ENCODE data around the gene NFATC1. TPM values are rescaled to one million over a fixed set of nuclear protein-coding genes. Genes with fewer than 3 reads are reported as not detected.

Gene NFATC1
- total RNA-seq, 4 donors from 2014 or later: 7.1 to 74.7 (median 28.4) TPM

DNA sequence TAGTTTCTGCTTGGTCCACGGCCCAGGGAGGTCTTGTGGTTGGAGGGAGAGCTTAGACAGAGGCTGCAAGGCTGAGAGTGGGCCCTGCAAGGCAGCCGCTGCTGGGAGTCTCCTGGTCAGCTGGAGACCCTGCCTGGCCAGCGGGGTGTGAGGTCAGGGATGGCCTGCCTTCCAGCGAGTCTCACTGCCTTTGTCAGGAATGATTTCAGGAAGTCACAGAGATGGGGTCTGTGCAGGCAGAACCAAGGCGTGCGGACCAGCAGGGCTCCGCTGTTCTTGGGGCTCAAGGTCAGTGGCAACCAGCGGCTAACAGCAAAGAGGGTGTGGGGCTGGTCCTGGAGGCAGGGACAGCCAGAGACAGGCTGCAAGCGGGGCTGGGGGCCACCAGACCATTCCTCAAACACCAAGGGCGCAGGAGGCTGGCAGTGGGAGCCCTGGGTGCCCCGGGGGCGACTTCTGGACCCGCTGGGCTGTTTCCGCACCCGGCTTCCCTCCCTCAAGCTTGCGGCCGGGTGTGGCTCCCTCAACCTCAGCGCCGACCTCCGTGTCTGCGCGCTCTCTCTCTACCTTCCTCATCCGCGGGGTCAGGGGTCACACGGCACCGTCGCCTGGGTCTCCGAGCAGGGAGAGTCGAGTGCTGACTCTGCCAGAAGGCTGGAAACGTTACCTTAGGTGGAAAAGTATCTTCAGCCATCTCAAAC, 159.4 kb downstream of the NFATC1 start:
- no peak overlapping the region for H3K27ac ChIP-seq
- DNase-seq (no peak), ATAC-seq (no peak)
- no peaks in the 10 kb centered on the region for H3K36me3 ChIP-seq
- in situ Hi-C loops (cut with MboI; ENCODE audit: low sequenced_read_pairs in 4 of 4): no loop called here
- TF ChIP-seq, protein P1, sequence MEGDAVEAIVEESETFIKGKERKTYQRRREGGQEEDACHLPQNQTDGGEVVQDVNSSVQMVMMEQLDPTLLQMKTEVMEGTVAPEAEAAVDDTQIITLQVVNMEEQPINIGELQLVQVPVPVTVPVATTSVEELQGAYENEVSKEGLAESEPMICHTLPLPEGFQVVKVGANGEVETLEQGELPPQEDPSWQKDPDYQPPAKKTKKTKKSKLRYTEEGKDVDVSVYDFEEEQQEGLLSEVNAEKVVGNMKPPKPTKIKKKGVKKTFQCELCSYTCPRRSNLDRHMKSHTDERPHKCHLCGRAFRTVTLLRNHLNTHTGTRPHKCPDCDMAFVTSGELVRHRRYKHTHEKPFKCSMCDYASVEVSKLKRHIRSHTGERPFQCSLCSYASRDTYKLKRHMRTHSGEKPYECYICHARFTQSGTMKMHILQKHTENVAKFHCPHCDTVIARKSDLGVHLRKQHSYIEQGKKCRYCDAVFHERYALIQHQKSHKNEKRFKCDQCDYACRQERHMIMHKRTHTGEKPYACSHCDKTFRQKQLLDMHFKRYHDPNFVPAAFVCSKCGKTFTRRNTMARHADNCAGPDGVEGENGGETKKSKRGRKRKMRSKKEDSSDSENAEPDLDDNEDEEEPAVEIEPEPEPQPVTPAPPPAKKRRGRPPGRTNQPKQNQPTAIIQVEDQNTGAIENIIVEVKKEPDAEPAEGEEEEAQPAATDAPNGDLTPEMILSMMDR (IDR thresholded peaks at IDR 0.05 in 4 of 5, conservative IDR thresholded peaks at IDR 0.05 in 1 of 5): no peak
- H3K9me3 ChIP-seq: no peaks in the 10 kb centered on the region
- no peak overlapping the region for H3K4me3 ChIP-seq
- peaks cover 0 to 3% (median 0%) of the 10 kb centered on the region in 3 donors for H3K27me3 ChIP-seq
- intact Hi-C loops (cut with DNase I; ENCODE audit: low total_unique reads): no loop called here
- H3K4me1 ChIP-seq: no peaks in the 10 kb centered on the region

DNA sequence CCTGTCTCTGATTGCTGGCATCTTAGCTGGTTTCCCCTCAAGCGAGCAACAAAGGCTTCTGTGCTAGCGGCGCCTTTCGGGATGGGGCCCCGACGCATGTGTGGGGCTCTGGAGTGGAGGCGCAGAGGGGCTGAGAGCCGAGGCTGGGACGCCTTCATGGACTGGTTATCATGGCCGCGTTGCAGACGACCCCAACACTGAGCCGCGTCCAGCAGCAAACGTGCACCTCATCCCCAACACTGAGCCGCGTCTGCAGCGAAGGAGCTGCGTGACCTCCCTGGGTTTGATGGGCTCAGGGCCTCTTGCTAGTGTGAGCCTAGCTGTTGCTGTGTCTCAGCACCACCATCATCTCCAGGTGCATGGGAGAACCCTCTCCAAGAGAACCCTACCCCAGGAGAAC, 160.2 kb downstream of the NFATC1 start:
- H3K27ac ChIP-seq: no peak overlapping the region
- intact Hi-C loops (cut with DNase I; ENCODE audit: low total_unique reads) (no loop called here), in situ Hi-C loops (cut with MboI; ENCODE audit: low sequenced_read_pairs in 4 of 4) (no loop called here)
- H3K36me3 ChIP-seq: no peaks in the 10 kb centered on the region
- no peak for ATAC-seq
- no peak for TF ChIP-seq POLR2A (IDR thresholded peaks at IDR 0.05)
- TF ChIP-seq, protein P1 (IDR thresholded peaks at IDR 0.05 in 4 of 5, conservative IDR thresholded peaks at IDR 0.05 in 1 of 5): no peak
- H3K27me3 ChIP-seq: peaks cover 0 to 3% (median 0%) of the 10 kb centered on the region in 3 donors
- no peak overlapping the region for H3K4me3 ChIP-seq
- no peak for DNase-seq
- no peaks in the 10 kb centered on the region for H3K9me3 ChIP-seq
- H3K4me1 ChIP-seq: no peaks in the 10 kb centered on the region

DNA sequence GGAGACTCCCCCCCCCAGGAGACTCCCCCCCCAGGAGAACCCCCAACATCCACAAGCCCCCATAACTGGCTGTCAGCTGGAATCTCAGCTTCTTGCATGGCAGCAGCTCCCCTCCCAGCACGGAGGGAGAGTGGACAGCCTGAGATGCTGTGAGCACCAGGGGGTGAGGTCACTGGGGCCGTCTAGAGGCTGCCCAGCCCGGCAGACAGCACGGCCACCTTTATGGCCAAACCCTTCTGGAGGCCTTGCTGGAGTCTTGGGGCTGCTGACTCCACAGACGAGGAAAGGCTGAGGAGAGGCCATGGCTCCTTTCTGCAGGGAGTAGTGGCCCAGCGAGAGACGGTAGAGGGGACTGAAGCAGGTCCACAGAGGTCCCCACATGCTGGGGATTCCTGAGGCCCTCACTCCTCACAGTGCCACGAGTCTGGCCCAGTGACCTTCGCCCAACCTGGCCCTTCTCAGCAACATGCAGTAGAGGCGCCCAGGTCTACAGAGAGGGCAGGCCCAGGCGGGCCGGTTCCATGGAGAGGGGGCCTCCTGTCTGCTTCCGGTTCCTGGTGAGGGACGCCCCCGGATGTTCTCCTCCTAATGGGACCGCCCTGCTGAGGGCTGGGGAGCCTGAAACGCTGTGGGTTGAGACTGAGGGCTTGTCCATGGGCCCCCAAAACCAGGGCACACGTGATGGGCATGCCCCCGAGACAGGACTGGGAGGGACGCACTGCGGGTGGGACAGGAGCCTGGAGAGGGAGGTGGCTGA, 161.3 kb downstream of the NFATC1 start:
- in situ Hi-C loops (cut with MboI; ENCODE audit: low sequenced_read_pairs in 4 of 4): no loop called here
- ATAC-seq (no peak), DNase-seq (no peak)

DNA sequence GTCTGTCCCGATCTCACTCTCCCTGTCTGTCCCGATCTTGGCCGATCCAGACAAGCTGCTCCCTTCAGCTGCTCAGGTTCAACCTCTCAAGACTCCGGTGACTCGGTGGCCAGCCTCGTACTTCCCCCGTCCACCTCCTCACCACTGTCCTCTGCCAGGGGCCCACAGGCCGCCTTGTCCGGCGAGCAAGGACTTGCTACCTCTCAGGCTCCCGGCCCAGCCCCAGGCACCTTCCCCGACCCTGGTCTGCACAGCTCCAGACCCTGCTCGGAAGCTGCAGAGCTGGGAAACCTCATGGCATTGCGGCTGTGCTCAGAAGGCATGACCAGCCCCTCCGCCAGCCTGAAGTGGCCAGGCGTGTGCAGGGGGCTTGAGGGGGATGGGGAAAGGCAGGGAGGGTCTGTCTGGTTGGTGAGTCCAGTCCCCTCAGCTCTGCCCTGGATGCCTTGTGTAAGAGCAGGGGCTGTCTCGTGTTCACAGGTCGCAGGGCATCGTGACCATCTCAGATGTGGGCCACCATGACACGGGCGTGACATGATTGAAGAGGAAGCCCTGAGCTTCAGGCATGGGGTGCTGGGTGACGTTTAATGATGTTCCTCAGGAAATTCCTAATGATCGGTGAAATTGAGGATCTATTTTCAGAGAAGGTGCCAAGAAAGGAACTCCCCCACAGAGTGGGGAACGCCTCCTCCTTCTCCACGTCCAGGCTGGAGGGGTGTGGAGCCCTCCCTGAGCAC, 162.6 kb downstream of the NFATC1 start:
- intact Hi-C loops (cut with DNase I; ENCODE audit: low total_unique reads): no loop called here

More for the DNA sequence above, 161.3 kb downstream of the NFATC1 start:
- Histone ChIP-seq H3K4me1 (no peaks in the 10 kb centered on the region), H3K9me3 (no peaks in the 10 kb centered on the region), H3K36me3 (no peaks in the 10 kb centered on the region), H3K4me3 (no peak overlapping the region), H3K27ac (no peak overlapping the region), H3K27me3 (peaks cover 0 to 3% (median 0%) of the 10 kb centered on the region in 3 donors)
- intact Hi-C loops (cut with DNase I; ENCODE audit: low total_unique reads): no loop called here
- TF ChIP-seq, protein P1 (IDR thresholded peaks at IDR 0.05 in 4 of 5, conservative IDR thresholded peaks at IDR 0.05 in 1 of 5): no peak
- no peak for TF ChIP-seq POLR2A (IDR thresholded peaks at IDR 0.05)

More for the DNA sequence above, 162.6 kb downstream of the NFATC1 start:
- Histone ChIP-seq H3K4me3 (no peak overlapping the region), H3K36me3 (no peaks in the 10 kb centered on the region), H3K4me1 (no peaks in the 10 kb centered on the region), H3K27ac (no peak overlapping the region), H3K9me3 (no peaks in the 10 kb centered on the region), H3K27me3 (peaks cover 0 to 3% (median 0%) of the 10 kb centered on the region in 3 donors)
- in situ Hi-C loops (cut with MboI; ENCODE audit: low sequenced_read_pairs in 4 of 4): no loop called here
- TF ChIP-seq, protein P1 (IDR thresholded peaks at IDR 0.05 in 4 of 5, conservative IDR thresholded peaks at IDR 0.05 in 1 of 5): no peak
- TF ChIP-seq POLR2A (IDR thresholded peaks at IDR 0.05): no peak
- no peak for ATAC-seq
- no peak for DNase-seq
